GM18526 (cell line): ENCODE results near the gene MSL3.

Experiments used
- POLR2A ChIP-seq: IDR thresholded peaks from 3 replicates; pipeline ENCODE4 v1.6.1; 2011; ENCODE audit not compliant: insufficient read length; ENCODE audit errors: extremely low read depth

The MSL3 gene

GRCh38 chrX:11781734-11782370 is 23.8 kb downstream of the MSL3 start:
- no peak for TF ChIP-seq POLR2A

- TF ChIP-seq POLR2A: no peak
Observed at GRCh38 chrX:11784543-11784942, 26.5 kb downstream of the MSL3 start.

GRCh38 chrX:11786862-11787261 is 28.8 kb downstream of the MSL3 start:
- no peak for TF ChIP-seq POLR2A

GRCh38 chrX:11787564-11787963 is 29.5 kb downstream of the MSL3 start:
- TF ChIP-seq POLR2A: no peak

- TF ChIP-seq POLR2A: no peak
Observed at GRCh38 chrX:11789809-11790208, 31.8 kb downstream of the MSL3 start.

- TF ChIP-seq POLR2A: no peak
Observed at GRCh38 chrX:11791090-11791489, 33.1 kb downstream of the MSL3 start.

- TF ChIP-seq POLR2A: no peak
Observed at GRCh38 chrX:11791537-11791936, 33.5 kb downstream of the MSL3 start.

GRCh38 chrX:11792461-11793421 is 34.7 kb downstream of the MSL3 start:
- peak; percentile 21 for TF ChIP-seq POLR2A

GRCh38 chrX:11793734-11794133 is 35.7 kb downstream of the MSL3 start:
- TF ChIP-seq POLR2A: no peak

GRCh38 chrX:11813341-11813740 is 55.3 kb downstream of the MSL3 start:
- no peak for TF ChIP-seq POLR2A
